OCI-LY1 (cell line): Measurements from ENCODE around the gene PREX1.
"Not testable (repeated sequence)": the region's sequence is repeated elsewhere in the genome, so short reads cannot be mapped to it uniquely, and the experiment has no call there.

ENCODE experiments used
- H2AFZ ChIP-seq: fragments of 200-600 bp; sonication (generic), shearing (Covaris generic); 2 replicates; pipeline ENCODE4 v1.6.0; 2014; ENCODE audit warnings: antibody characterized with exemption, mild to moderate bottlenecking, low read length
- H3F3A ChIP-seq: fragments of 200-600 bp; sonication (generic), shearing (Covaris generic); 2 replicates; pipeline ENCODE4 v1.6.0; 2014; ENCODE audit warnings: mild to moderate bottlenecking, antibody characterized with exemption, low read length, moderate library complexity; ENCODE audit not compliant: insufficient read depth
- H3K27ac ChIP-seq: fragments of 200-600 bp; sonication (generic); 2 replicates; pipeline ENCODE4 v1.5.1; 2014; ENCODE audit warnings: low read length, mixed run types, mild to moderate bottlenecking, low read depth; ENCODE audit not compliant: poor library complexity, severe bottlenecking
- H3K27me3 ChIP-seq: fragments of 200-600 bp; sonication (generic); 2 replicates; pipeline ENCODE4 v1.6.0; 2014; ENCODE audit warnings: antibody characterized with exemption, mild to moderate bottlenecking, low read length, moderate library complexity; ENCODE audit not compliant: insufficient read depth
- H3K36me3 ChIP-seq: fragments of 200-600 bp; sonication (generic); 2 replicates; pipeline ENCODE4 v1.6.1; 2014; ENCODE audit warnings: mild to moderate bottlenecking, antibody characterized with exemption, low read length, moderate library complexity, mixed read lengths; ENCODE audit not compliant: insufficient read depth
- H3K4me1 ChIP-seq: fragments of 200-600 bp; sonication (generic); 2 replicates; pipeline ENCODE4 v1.5.1; 2014; ENCODE audit warnings: mild to moderate bottlenecking, low read length, moderate library complexity; ENCODE audit not compliant: insufficient read depth, severe bottlenecking
- H3K4me2 ChIP-seq: fragments of 200-600 bp; sonication (generic), shearing (Covaris generic); 2 replicates; pipeline ENCODE4 v1.6.1; 2014; ENCODE audit warnings: low read length
- H3K4me3 ChIP-seq: fragments of 200-600 bp; sonication (generic); 2 replicates; pipeline ENCODE4 v1.5.1; 2014; ENCODE audit warnings: low read length, low read depth, mild to moderate bottlenecking, mixed read lengths; ENCODE audit not compliant: poor library complexity, severe bottlenecking
- H3K79me2 ChIP-seq: fragments of 200-600 bp; shearing (Covaris generic); 2 replicates; pipeline ENCODE4 v1.6.1; 2016; ENCODE audit warnings: mixed run types, low read length, mixed read lengths; ENCODE audit not compliant: insufficient read depth
- H3K9ac ChIP-seq: fragments of 200-600 bp; sonication (generic), shearing (Covaris generic); 2 replicates; pipeline ENCODE4 v1.6.1; 2014; ENCODE audit warnings: mild to moderate bottlenecking, low read length, mixed read lengths
- H3K9me2 ChIP-seq: fragments of 200-600 bp; sonication (generic), shearing (Covaris generic); 2 replicates; pipeline ENCODE4 v1.6.1; 2014; ENCODE audit warnings: low read depth, mild to moderate bottlenecking, low read length, mixed read lengths
- H3K9me3 ChIP-seq: fragments of 200-600 bp; shearing (Covaris generic); 2 replicates; pipeline ENCODE4 v1.6.1; 2014; ENCODE audit warnings: low read length, mixed read lengths
- H4K20me1 ChIP-seq: fragments of 200-600 bp; sonication (generic), shearing (Covaris generic); 2 replicates; pipeline ENCODE4 v1.6.0; 2016; ENCODE audit warnings: mild to moderate bottlenecking, low read length; ENCODE audit not compliant: insufficient read depth
- EZH2 ChIP-seq: fragments of 200-600 bp; sonication (generic), shearing (Covaris generic); IDR thresholded peaks from 2 replicates; pipeline ENCODE4 v1.8.0; 2017; ENCODE audit warnings: borderline replicate concordance, mixed run types, mild to moderate bottlenecking, antibody characterized with exemption, low read length, moderate library complexity, mixed read lengths
- TF ChIP-seq, protein P1 (sequence below): fragments of 200-600 bp; sonication (generic), shearing (Covaris generic); IDR thresholded peaks from 2 replicates; pipeline ENCODE4 v1.5.1; 2017; ENCODE audit warnings: mild to moderate bottlenecking, antibody characterized with exemption, low read length, moderate library complexity, mixed read lengths

The PREX1 gene

DNA sequence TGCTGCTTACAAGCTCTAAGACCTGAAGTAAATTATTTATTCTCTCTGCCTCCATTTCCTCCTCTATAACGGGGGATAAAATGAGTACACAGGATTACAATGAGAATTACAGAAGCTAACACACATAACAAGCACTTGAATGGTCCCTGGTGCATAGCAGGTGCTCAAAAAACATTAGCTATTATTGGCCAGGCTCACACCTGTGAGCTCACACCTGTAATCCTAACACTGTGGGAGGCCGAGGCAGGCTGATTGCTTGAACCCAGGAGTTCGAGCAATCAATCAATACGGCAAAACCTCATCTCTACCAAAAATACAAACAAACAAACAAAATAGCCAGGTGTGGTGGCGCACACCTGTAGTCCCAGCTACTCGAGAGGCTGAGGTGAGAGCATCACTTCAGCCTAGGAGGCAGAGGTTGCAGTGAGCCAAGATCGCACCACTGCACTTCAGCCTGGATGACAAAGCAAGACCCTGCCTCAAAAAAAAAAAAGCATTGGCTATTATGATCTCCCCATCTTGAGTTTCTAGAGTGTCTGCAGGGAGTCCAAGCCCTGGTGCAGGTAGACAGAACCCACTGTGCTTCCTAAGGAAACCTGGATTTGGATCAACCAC is 68.1 kb downstream of the PREX1 start:
- Histone ChIP-seq H3K4me2 (no peak overlapping the region), H3K79me2 (no peaks in the 10 kb centered on the region), H3F3A (no peaks in the 10 kb centered on the region), H4K20me1 (no peaks in the 10 kb centered on the region), H3K36me3 (no peaks in the 10 kb centered on the region; the same call in 1 of the 2 replicates), H3K9me3 (peaks cover 3% of the 10 kb centered on the region; the same call in 1 of the 2 replicates), H3K27me3 (0 out of 2 replicates have a peak, but pooled peaks cover under 1% of the 10 kb centered on the region), H3K4me1 (no peaks in the 10 kb centered on the region), H3K9me2 (no peaks in the 10 kb centered on the region), H2AFZ (no peak overlapping the region), H3K4me3 (no peak overlapping the region), H3K27ac (no peak overlapping the region), H3K9ac (no peak overlapping the region)
- TF ChIP-seq, protein P1, sequence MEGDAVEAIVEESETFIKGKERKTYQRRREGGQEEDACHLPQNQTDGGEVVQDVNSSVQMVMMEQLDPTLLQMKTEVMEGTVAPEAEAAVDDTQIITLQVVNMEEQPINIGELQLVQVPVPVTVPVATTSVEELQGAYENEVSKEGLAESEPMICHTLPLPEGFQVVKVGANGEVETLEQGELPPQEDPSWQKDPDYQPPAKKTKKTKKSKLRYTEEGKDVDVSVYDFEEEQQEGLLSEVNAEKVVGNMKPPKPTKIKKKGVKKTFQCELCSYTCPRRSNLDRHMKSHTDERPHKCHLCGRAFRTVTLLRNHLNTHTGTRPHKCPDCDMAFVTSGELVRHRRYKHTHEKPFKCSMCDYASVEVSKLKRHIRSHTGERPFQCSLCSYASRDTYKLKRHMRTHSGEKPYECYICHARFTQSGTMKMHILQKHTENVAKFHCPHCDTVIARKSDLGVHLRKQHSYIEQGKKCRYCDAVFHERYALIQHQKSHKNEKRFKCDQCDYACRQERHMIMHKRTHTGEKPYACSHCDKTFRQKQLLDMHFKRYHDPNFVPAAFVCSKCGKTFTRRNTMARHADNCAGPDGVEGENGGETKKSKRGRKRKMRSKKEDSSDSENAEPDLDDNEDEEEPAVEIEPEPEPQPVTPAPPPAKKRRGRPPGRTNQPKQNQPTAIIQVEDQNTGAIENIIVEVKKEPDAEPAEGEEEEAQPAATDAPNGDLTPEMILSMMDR = no peak
- TF ChIP-seq EZH2 = no peak

DNA sequence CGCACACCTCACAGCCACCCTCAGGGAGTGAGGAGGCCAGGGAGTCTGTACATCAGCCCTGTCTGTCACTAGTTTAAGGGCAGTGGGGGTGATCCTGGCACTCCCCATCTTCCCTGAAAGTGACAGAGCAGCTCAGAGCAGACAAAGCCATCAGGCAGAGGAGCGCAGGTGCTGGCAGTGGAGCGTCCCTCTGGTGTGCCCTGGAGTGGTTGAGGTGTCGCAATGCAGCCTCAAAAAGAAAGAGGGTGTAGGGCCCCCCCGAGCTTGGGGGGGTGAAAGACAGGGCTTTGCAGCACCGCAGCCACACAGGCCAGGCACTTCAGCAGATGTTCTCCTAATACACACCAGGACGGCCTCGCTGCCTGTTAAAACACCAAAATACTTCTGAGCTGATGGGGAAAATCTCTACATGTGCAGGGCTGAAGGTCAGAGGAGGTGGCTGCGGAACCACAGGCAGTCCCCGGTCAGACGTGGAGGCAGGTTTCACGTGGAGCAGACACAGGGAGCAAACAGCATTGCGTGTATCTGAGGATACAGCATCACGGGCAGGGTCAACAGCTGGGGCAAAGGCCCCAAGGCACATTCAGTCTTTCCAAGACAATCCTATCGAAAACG is 69.5 kb downstream of the PREX1 start:
- no peaks in the 10 kb centered on the region for H3K4me1 ChIP-seq

DNA sequence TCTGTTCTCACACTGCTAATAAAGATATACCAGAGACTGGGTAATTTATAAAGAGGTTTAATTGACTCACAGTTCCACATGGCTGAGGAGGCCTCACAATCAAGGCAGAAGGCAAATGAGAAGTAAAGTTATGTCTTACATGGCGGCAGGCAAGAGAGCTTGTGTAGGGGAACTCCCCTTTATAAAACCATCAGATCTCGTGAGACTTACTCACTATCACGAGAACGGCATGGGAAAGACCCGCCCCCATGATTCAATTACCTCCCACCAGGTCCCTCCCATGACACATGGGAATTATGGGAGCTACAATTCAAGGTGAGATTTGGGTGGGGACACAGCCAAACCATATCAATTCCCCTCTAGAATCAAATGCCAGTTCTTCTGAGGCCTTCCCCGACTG is 71.0 kb downstream of the PREX1 start:
- H3K9me2 ChIP-seq, H4K20me1 ChIP-seq, H3K36me3 ChIP-seq, H3K79me2 ChIP-seq, H3K27ac ChIP-seq, H2AFZ ChIP-seq, H3K9ac ChIP-seq, H3K4me3 ChIP-seq, H3K27me3 ChIP-seq, H3K4me2 ChIP-seq, H3K4me1 ChIP-seq, H3F3A ChIP-seq, H3K9me3 ChIP-seq: not testable (repeated sequence)

More for the DNA sequence above, 69.5 kb downstream of the PREX1 start:
- H4K20me1 ChIP-seq = no peaks in the 10 kb centered on the region
- no peaks in the 10 kb centered on the region for H3K79me2 ChIP-seq
- no peak overlapping the region for H3K4me2 ChIP-seq
- H3K4me3 ChIP-seq = no peak overlapping the region
- no peaks in the 10 kb centered on the region; the same call in 1 of the 2 replicates for H3K36me3 ChIP-seq
- no peak overlapping the region for H2AFZ ChIP-seq
- H3K9me3 ChIP-seq = peaks cover 3% of the 10 kb centered on the region; the same call in 1 of the 2 replicates
- no peaks in the 10 kb centered on the region for H3F3A ChIP-seq
- no peak for TF ChIP-seq EZH2
- TF ChIP-seq, protein P1 = no peak
- H3K27ac ChIP-seq = no peak overlapping the region
- H3K9ac ChIP-seq = no peak overlapping the region
- no peaks in the 10 kb centered on the region for H3K9me2 ChIP-seq
- no peaks in the 10 kb centered on the region; the same call in 1 of the 2 replicates for H3K27me3 ChIP-seq

DNA sequence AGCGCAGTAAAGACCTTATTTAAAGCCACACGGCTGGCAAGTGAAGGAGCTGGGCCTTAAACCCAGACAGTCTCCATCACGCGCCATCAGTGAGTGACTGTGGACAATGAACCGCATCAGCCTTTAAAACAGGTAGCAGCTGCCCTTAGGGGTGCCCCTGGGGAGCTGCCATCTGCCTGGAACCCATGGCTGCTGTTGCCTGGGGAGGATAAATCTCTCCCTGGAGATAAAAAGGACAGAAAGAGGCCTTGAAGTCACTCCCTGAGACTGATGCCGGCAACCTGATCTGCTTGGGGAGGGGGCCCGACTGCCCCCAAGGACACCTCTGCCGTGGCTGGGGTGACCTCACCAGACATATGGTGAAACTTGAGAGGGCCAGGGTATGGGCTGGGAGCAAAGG is 73.5 kb downstream of the PREX1 start:
- peaks cover 3% of the 10 kb centered on the region; the same call in 1 of the 2 replicates for H3K27me3 ChIP-seq
- H4K20me1 ChIP-seq = no peaks in the 10 kb centered on the region
- TF ChIP-seq EZH2 = no peak
- TF ChIP-seq, protein P1 = no peak
- no peaks in the 10 kb centered on the region; the same call in 1 of the 2 replicates for H3K36me3 ChIP-seq
- no peak overlapping the region for H3K4me3 ChIP-seq
- H3F3A ChIP-seq = no peaks in the 10 kb centered on the region
- H3K27ac ChIP-seq = no peak overlapping the region
- no peak overlapping the region for H3K9ac ChIP-seq
- peaks cover 3% of the 10 kb centered on the region; the same call in 1 of the 2 replicates for H3K9me3 ChIP-seq
- no peaks in the 10 kb centered on the region for H3K79me2 ChIP-seq
- no peaks in the 10 kb centered on the region for H3K4me1 ChIP-seq
- H2AFZ ChIP-seq = no peak overlapping the region
- H3K9me2 ChIP-seq = no peaks in the 10 kb centered on the region
- H3K4me2 ChIP-seq = no peak overlapping the region
